BE2C (cell line): Measurements from ENCODE around the gene METRN.

Experiments used
- DNase-seq: peaks from one replicate; pipeline ENCODE4 v3.0.0-alpha.2; 2020
- H3K27me3 ChIP-seq: fragments of 250-450 bp; sonication (Bioruptor Pico); 2 replicates; pipeline ENCODE4 v1.5.1; 2020; ENCODE audit warnings: mild to moderate bottlenecking
- H3K36me3 ChIP-seq: fragments of 250-450 bp; sonication (Bioruptor Pico); 2 replicates; pipeline ENCODE4 v1.5.1; 2020; ENCODE audit warnings: mild to moderate bottlenecking
- H3K4me1 ChIP-seq: fragments of 250-450 bp; sonication (Bioruptor Pico); 2 replicates; pipeline ENCODE4 v1.5.1; 2020
- H3K4me3 ChIP-seq: 2 replicates; pipeline ENCODE4 v1.5.1; 2011; ENCODE audit warnings: low read depth, low read length
- H3K9me3 ChIP-seq: fragments of 250-450 bp; sonication (Bioruptor Pico); 2 replicates; pipeline ENCODE4 v1.5.1; 2020
- CTCF ChIP-seq: IDR thresholded peaks from 2 replicates; pipeline ENCODE4 v1.5.1; 2012; ENCODE audit warnings: mild to moderate bottlenecking, low read depth, low read length

The METRN gene

GRCh38 chr16:707062-707538 lies 7.8 kb upstream of the METRN start:
- Histone ChIP-seq H3K9me3 (no peaks in the 10 kb centered on the region), H3K27me3 (no peaks in the 10 kb centered on the region), H3K36me3 (peaks cover 9% of the 10 kb centered on the region), H3K4me3 (no peak overlapping the region), H3K4me1 (peaks cover 28% of the 10 kb centered on the region)
- DNase-seq: no peak
- TF ChIP-seq CTCF: no peak

GRCh38 chr16:708019-708418 lies 6.9 kb upstream of the METRN start:
- Histone ChIP-seq H3K27me3 (no peaks in the 10 kb centered on the region), H3K4me1 (peaks cover 28% of the 10 kb centered on the region), H3K36me3 (0 out of 2 replicates have a peak, but pooled peaks cover 3% of the 10 kb centered on the region), H3K9me3 (no peaks in the 10 kb centered on the region), H3K4me3 (no peak overlapping the region)
- no peak for TF ChIP-seq CTCF
- no peak for DNase-seq

- TF ChIP-seq CTCF: no peak
- Histone ChIP-seq H3K9me3 (no peaks in the 10 kb centered on the region), H3K36me3 (0 out of 2 replicates have a peak, but pooled peaks cover under 1% of the 10 kb centered on the region), H3K4me3 (no peak overlapping the region), H3K27me3 (no peaks in the 10 kb centered on the region), H3K4me1 (peaks cover 28% of the 10 kb centered on the region)
- DNase-seq: no peak
These were observed 6.0 kb upstream of the METRN start for GRCh38 chr16:708959-709358.

GRCh38 chr16:709566-710499 lies 5.1 kb upstream of the METRN start:
- H3K27me3 ChIP-seq: no peaks in the 10 kb centered on the region
- H3K9me3 ChIP-seq: no peaks in the 10 kb centered on the region
- DNase-seq: peak; percentile 95
- peak overlapping the region; percentile 44 for H3K4me3 ChIP-seq
- TF ChIP-seq CTCF: no peak; the same call in 1 of the 2 replicates
- H3K36me3 ChIP-seq: no peaks in the 10 kb centered on the region
- H3K4me1 ChIP-seq: peaks cover 30% of the 10 kb centered on the region

- peaks cover 30% of the 10 kb centered on the region for H3K4me1 ChIP-seq
- no peaks in the 10 kb centered on the region for H3K27me3 ChIP-seq
- peak overlapping the region; percentile 44; the same call in 1 of the 2 replicates for H3K4me3 ChIP-seq
- DNase-seq: no peak
- no peak for TF ChIP-seq CTCF
- H3K36me3 ChIP-seq: no peaks in the 10 kb centered on the region
- no peaks in the 10 kb centered on the region for H3K9me3 ChIP-seq
These were observed 4.3 kb upstream of the METRN start for GRCh38 chr16:710500-711075.
